GM19395 (cell line): ENCODE results near the gene FOCAD.
"Not testable (repeated sequence)": the region's sequence is repeated elsewhere in the genome, so short reads cannot be mapped to it uniquely, and the experiment has no call there.

Experiments
- ATAC-seq: cut with Tn5 transposase; IDR thresholded peaks from one replicate; pipeline ENCODE4 v1.9.1; 2021; ENCODE audit warnings: mild to moderate bottlenecking, moderate library complexity; ENCODE audit not compliant: unreplicated experiment

The FOCAD gene

GRCh38 chr9:20948703-20949102, 264.6 kb downstream of the FOCAD start:
- ATAC-seq, result no peak

- no peak for ATAC-seq
These were observed 266.6 kb downstream of the FOCAD start for GRCh38 chr9:20950707-20951106.

- ATAC-seq, result no peak
These were observed 278.6 kb downstream of the FOCAD start for GRCh38 chr9:20962536-20963225.

- ATAC-seq, result no peak
These were observed 288.6 kb downstream of the FOCAD start for GRCh38 chr9:20972684-20973083.

GRCh38 chr9:20973246-20973947, 289.3 kb downstream of the FOCAD start:
- ATAC-seq, result not testable (repeated sequence)

- ATAC-seq, result not testable (repeated sequence)
These were observed 290.3 kb downstream of the FOCAD start for GRCh38 chr9:20974191-20974938.

GRCh38 chr9:20978249-20978648, 294.2 kb downstream of the FOCAD start:
- ATAC-seq, result no peak

GRCh38 chr9:20980832-20981455, 296.9 kb downstream of the FOCAD start:
- ATAC-seq, result peak; percentile 85

- no peak for ATAC-seq
These were observed 297.4 kb downstream of the FOCAD start for GRCh38 chr9:20981486-20981885.

GRCh38 chr9:20984506-20984905, 300.4 kb downstream of the FOCAD start:
- ATAC-seq, result no peak

- ATAC-seq, result no peak
These were observed 302.0 kb downstream of the FOCAD start for GRCh38 chr9:20985851-20986600.

GRCh38 chr9:20987521-20987920, 303.5 kb downstream of the FOCAD start:
- no peak for ATAC-seq

- ATAC-seq, result no peak
These were observed 304.0 kb downstream of the FOCAD start for GRCh38 chr9:20988061-20988460.

- no peak for ATAC-seq
These were observed 304.7 kb downstream of the FOCAD start for GRCh38 chr9:20988671-20989315.

- ATAC-seq, result no peak
These were observed 305.9 kb downstream of the FOCAD start for GRCh38 chr9:20989923-20990341.

GRCh38 chr9:20990867-20991266, 306.8 kb downstream of the FOCAD start:
- no peak for ATAC-seq

- no peak for ATAC-seq
These were observed 310.4 kb downstream of the FOCAD start for GRCh38 chr9:20994486-20994885.

- no peak for ATAC-seq
These were observed 311.6 kb downstream of the FOCAD start for GRCh38 chr9:20995616-20996015.

GRCh38 chr9:20996809-20997208, 312.8 kb downstream of the FOCAD start:
- ATAC-seq, result no peak

- peak; percentile 92 for ATAC-seq
These were observed 313.5 kb downstream of the FOCAD start for GRCh38 chr9:20997503-20998076.
